ENCODE results near the gene EHD1. TPM values are rescaled to one million over a fixed set of nuclear protein-coding genes. Genes with fewer than 3 reads are reported as not detected.

EHD1 gene
- total RNA-seq, 1 experiment from 2014 or later: 73.5 TPM

DNA sequence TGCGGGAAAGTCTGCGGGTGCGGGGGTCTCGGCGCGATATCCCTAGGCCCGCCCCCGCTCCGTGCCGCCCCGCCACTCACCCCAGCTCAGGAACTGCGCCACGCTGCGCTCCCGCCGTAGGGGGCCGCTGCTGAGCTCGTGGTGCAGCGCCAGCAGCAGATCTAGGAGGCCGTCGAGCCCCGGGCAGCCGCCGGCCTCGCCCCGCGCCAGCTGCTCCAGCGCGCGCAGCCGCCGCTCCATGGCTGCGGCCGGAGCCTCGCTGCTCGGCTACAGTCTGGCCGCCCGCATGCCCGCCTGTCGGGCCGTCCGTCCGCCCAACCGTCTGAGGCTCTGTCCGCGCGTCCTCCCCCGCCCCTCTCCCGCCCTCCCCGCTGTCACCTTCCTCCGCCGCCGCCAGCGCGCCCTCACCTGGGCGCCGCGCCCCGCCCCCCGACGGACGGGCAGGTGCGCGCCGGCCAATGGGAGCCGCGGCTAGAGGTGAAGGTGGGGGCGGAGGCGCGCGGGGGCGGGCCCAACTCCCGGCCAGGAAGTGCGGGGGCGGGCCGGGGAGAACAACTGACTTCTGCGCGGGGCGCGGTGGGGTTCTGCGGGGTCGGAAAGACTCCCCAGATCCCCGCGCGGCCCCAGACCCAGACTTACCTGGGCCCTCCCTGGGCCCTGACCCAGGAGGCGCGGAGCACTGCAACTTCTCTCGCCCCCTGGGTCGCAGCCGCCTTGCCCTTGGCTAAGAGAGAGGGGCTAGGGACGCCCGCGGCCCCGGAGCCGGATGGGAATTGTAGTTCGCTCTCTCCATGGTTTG is 33.9 kb downstream of the EHD1 start, which contains the start of gene CDC42BPG:
Gene CDC42BPG, minus strand, starts transcription at position 324 of the 799 bp plus-strand sequence. Its CDS starts 84 bp downstream, at position 240.
- DNase-seq (ENCODE audit: low read depth): peak; percentile 58

DNA sequence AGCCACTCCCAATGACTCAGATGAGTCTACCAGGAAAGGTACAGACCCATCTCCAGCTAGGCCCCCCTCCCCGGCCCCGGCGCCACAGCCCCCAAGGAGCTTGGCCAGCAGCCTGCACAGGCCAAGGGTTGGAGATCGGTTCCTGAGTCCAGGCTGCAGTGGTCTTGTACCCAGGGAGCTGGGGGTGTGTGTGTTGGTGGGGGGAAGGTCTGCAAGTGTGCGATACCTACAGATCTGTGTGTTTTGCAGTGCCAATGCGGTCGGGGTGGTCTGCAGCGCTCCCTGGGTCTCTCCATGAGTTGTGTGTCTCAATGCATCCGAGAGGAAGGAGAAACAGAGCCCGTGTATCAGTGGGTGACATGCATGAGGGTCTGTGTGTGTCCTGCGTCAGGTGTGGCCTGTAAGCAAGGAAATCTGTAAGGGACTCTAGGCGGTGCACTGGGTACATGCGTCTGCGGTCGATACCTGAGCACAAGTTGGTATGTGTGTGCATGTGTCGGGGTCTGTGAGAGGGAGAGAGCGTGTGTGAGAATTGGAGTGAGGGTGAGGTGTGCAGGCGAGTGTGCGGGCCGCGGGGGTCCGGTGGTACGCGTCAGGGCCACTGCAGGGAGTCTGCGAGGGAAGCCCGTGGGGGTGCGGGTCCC is 34.6 kb downstream of the EHD1 start:
- DNase-seq (ENCODE audit: low read depth): no peak

DNA sequence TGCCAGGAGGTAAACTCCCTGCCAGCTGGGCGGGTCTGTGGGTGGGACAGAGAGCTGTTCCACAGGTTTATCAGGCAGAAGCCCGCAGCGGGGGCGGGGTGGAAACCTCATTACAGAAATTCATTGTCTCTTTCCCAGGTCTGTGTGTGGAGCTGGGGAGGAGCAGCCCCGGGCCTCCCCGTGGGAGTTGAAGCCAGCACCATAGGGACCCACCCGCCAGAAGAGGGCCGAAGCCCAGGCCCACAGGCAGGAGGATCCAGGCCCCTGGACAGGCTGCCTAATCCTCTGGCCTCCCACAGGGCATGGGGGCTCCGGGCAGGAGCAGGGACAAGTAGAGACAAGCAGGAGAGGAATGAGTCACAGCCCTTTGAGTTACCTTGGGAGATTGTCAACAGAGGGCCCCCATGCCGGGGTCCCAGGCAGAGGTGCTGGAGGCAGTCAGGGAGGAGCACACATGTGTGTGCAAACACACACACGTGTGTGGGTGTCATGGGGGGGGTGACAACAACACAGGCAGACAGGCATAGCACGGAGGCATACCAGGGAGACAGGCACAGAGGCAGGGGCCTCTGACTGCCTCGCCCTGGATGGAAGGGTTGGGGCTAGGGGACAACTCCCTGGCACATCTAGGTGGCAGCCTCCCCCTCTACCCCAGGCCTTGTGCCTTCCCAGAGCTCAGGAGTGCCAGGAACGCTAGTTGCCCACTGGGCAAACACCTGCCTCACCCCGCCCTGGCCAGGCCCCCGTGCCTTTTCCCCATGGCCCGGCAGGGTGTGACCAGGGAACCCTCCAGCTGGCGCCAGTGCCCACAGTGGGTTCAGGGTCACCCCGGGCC is 35.4 kb downstream of the EHD1 start:
- no peak for DNase-seq (ENCODE audit: low read depth)

DNA sequence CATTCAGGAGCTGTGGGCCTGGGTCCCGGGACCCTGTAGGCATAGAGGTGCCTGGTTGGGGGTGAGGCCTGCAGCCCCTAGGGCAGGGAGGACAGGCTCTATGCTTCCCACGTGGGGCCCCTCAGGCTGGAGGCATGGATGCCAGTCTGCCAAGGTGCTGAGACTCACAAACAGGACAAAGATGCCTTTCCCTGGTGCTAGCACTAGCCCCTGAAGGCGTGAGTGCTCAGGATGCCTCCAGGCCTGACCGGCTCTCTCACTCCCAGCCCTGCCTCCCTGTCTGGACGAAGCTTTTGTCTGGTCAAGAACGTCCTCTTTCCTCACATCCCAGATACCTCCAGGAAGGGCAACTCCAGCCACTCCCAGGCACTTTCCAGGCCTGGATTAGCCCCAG is 36.1 kb downstream of the EHD1 start:
- no peak for DNase-seq (ENCODE audit: low read depth)

DNA sequence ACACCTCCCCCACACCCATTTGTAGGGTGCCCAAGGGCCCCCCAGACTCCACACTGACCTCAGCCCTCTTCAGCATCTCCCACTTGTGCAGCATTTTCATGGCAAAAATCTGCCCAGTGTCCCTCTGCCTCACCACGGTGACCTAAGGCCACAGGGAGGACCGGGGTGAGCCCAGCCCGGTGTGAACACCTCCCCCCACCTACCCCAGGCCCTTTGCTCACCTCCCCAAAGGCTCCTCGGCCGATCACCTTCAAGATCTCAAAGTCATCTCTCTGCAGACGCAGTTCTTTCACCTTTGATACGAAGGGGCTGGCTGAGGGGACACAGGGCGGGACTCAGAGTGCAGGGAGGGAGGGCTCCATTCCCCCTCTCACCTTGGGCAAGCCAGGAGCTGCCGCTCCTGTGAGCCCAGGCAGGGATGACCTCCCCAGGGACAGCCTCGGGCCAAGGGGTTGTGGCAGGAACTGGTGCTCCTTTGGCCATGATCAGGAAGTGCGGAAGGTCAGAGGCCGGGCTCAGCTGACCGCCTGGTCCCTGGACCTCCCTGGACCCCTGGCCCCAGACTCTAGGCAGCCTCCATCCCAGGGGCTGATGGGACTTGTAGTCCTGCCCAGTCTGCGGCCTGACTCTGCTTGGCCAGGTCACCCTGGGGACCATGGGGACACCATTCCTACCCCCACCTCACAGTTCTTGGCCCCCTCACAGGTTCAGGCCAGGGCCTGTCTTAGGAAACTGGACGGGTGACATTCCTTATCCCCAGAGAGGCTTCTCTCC is 36.6 kb downstream of the EHD1 start:
- DNase-seq (ENCODE audit: low read depth): no peak

DNA sequence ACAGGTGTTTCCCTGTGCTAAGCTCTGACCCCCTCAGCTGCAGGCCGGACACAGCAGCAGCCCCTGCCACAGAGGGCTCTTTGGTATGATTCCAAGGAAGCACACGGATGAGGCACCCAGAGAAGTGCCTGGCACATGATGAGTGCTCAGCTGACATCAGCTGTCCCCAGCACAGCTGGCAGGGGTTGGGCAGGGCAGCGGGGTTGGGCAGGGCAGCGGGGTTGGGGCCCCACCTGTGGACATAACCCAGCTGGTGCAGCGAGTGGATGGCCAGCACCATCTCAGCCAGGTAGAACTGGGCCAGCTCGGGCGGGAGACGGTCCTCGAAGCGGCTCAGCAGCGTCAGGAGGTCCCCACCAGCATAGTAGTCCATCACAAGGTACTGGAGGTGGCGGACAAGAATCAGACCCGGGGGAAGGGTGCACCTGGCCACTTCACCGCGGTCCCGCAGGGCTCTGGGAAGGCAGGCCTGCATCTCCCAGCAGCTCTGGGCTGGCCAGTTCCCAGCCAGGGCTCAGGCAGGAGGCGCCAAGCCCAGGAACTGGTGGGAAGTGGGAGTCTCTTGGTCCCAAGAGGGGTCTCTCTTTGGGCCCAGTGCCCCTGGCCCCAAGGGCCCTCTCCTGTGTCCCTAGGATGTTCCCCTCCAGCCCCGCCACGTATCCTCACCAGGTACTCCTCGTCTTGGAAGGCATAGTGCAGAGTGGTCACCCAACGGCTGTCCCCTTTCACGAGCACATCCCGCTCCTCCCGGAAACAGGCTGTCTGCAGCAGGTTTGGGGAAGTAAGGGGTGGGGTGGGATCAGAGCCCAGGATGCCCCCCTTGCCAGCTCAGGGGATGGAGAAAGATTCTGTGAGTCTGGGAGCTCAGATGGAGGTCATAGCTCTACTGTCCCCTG is 38.3 kb downstream of the EHD1 start:
- no peak for DNase-seq (ENCODE audit: low read depth)

DNA sequence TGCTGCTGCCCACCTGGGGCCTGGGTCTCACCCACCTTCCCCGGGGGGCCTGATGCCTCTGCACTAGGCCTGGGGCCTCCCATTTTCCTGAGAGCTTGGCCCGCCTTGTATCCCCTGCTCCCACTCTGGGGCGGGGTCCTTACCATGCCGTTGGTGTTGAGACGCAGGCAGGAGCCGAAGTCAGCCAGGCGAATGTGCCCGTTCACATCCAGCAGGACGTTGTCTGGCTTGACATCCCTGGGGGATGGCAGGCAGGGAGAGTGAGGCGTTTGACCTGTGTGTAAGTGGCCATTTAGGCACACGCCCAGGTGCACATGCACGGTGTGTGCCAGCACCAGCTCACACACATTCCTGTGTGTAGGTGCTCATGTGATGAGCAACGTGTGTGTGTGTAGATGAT is 39.1 kb downstream of the EHD1 start:
- no peak for DNase-seq (ENCODE audit: low read depth)

DNA sequence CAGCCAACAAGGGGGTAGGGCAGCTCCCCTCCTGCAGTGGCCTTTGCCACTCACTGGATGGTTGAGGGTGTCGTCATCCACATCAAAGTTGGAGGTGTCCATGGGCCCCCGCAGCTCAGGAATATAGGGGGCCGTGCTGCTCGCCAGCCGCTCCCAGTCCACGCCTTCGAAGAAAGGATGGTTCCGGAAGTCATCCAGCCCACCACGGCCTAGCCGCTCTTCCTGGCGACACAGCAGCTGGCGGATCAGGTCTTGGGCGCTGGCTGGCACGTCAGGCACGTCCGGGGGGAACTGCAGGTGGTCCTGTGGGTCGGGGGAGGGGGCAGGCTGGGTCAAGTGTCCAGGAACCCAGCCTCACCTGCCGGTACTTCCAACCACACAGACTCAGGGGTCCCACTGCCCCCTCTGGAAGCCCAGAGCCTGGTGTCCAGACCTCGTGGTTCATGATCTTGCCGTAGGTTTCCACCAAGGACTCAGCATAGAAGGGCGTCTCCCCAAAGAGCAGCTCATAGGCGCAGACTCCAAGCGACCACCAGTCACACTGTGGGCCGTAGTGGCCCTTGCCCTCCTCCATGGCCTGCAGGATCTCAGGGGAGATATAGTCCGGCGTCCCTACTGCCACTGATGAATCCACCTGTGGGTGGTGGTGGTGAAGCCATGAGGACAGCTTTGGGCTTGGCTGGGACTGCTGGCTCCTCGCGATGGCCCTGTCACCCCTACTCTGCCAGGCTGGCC is 39.7 kb downstream of the EHD1 start:
- DNase-seq (ENCODE audit: low read depth): no peak

DNA sequence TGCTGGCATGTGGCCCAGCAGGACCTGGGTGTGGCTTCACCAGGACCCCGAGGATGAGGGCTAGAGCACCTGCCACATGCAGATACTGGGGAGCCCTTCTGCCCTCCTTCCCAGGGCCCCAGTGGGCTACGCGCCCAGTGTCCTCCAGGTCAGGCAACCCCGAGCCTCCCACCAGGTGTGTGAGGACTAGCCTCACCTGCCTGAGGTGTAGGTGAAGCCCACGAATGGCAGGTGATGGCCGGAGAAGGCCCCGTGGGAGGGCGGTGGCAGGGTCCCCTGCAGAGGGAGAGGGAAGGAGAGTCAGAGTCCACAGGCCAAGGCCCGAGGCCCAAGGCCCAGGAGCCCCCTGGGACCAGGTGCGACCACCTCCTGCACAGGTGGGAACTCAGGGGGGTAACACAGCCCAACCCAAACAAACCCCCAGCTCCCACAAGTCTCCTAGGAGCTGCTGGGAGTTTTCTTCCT is 40.5 kb downstream of the EHD1 start:
- no peak for DNase-seq (ENCODE audit: low read depth)

DNA sequence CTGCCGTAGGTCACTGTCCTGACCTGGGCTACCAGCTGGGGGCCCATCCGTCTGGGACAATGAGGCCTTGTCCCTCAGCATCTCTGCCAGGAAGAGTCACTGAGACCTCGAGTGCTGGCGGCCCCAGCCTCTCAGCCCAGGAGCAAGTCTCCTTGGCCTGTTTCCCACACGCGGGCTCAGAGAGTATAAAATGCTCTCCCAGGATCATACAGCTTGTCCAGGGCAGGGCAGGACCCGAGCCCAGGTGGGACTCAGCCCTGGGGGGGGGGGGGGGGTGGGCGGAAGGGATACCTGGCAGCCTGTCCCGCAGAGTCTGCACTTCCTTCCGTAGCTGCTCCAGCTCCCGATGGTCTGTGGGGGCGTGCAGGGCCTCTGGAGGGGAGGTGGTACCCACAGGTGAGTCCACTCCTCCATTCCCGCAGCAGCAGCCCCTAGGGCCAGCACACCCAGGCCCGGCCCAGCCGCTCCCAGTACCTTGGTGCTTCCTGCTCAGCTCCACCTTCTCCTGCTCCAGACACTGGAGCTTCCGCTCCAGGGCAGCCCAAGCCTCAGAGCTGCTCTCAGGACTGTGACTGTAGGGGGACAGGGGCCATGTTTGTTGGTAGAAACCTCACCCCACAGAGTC is 41.9 kb downstream of the EHD1 start:
- no peak for DNase-seq (ENCODE audit: low read depth)

DNA sequence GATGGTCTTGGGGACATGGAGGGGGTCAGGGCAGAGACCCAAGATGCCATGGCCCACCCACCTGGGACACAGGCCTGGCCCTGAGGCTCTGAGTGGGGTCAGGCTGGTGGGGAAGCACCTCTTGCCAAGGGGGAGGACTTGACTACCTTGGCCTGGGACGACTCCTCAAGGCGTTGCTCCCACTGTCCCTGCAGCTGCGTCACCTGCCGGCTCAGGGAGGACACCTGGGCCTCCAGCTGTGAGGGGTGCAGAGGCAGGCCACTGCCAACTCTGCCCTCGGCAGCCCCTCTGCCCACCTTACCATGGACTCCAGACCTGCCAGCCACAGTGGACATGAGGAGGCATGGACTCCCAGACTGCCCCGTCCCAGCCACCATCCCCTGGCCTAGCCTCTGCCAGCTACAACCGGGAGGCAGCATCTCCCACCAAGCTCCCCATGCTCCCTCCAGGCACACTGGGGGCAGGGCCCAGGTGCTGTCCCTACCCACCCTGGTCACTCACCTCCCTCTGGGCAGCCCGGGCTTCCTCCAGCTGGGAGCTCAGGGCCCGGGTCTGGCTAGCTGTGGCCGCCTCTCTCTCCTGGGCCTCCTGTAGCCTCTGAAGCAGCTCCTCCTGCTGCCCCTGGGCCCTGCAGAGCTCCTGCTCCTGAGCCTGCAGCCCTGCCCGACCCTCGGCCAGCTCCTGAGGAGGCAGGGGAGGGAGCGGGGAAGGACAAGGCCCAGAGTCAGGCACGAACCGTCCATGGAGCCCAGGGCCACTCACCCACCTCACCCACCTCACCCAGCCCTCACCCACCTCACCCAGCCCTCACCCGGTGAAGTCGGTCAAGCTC is 42.6 kb downstream of the EHD1 start:
- no peak for DNase-seq (ENCODE audit: low read depth)

DNA sequence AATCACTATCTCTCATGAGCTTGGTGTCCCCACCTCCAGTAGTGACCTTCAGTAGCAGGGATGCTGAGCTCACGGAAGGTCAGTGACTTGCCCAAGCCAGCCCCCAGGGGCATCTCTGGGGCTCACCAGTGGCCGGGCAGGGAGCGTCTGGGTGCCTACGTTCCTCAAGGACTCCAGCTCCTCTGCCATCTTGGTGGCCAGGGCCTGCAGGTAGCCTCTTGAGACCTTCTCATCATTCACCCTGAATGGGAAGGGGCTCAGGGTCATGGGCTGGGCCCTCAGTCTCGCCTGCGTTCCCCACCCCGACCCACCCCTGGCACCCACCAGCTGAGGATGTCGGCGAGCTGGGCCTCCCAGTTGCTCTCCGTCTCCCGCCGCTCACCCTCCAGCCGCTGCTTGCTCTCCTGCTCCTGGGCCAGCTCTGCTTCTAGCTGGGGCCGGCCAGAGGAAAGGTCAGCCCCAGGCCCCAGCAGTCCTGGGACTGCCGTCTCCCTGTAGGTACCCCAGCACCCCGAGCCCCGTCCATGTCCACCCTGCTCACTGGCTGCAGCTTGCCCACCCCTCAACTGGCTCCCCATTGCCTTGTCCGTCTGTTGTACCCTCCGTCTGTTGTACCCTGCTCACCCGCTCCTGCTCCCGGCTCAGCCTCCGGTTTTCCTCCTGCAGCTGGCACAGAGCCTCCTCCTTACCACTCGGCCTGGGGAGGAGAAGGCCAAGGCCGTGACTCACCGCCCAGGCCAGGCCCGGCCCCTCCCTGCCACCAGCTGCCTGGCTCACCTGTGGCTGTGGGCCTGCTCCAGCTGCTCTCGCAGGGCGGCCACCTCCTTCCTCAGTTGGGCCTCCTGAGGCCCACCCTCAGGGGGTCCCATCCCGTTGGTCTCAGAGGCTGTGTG is 43.5 kb downstream of the EHD1 start:
- peak; percentile 58 for DNase-seq (ENCODE audit: low read depth)

DNA sequence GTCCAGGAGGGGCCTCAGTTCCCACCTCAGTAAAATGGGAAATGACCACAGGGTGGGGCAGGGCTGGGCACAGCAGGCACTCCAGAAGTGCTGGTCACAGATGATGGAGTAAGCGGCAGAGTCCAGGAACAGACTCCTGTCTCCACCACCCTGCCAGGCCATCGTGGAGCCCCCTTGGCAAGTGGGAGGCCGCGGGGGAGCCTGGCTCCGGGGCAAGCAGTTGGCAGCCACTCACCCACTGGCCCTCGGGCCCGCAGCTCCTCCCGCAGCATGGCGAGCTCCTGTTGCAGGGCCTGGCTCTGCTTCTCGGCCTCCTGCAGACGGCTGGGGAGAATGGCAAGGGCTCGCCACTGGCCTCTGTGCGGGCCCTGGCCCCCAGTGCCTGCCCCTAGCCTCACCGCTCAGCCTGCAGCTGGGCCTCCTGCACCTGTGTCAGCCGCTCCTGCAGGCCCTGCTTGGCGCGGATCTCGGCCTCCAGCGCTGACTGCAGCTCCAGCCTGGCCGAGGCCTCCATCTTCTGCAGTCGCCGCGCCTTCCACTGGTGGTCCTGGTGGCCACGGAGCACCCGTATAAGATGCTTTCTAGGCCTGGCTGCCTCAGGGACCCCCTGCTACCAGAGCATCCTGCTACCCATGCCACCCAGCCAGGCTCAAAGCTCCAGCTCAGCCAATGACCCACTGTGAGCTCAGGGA is 44.2 kb downstream of the EHD1 start:
- DNase-seq (ENCODE audit: low read depth): no peak

DNA sequence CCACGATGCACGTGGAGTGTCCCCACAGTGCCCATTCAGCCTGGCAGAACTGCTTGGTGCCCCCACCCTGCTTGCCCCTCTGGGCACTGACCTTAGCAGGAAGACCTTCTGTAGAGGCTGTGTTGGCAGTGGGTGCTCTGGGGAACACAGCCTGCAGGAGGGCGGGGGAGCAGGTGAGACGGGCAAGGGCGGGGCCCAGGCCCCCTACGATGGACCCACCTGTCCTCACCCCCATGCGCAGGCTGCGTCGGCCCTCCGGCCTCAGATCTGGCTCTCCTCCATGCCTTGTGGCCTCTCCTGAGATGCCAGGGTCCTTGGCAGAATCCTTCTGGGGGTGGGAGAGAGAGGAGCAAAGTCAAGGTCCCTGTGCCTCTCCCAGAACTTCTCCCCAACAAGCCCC is 44.9 kb downstream of the EHD1 start:
- no peak for DNase-seq (ENCODE audit: low read depth)

DNA sequence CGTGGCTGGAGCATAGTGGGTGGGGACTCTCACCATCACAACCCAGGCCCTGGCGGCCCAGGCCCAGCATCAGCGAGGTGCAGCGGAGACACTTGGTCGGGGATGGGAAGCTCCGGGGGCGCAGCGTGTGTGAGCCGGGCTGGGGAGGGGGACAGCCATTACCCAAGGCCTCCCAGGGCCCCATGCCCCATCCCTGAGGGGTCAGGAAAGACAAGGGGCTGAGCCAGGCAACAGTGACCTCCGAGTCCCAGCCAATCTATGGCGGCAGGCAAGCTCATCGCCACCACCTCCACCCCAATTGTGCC is 45.3 kb downstream of the EHD1 start:
- no peak for DNase-seq (ENCODE audit: low read depth)

DNA sequence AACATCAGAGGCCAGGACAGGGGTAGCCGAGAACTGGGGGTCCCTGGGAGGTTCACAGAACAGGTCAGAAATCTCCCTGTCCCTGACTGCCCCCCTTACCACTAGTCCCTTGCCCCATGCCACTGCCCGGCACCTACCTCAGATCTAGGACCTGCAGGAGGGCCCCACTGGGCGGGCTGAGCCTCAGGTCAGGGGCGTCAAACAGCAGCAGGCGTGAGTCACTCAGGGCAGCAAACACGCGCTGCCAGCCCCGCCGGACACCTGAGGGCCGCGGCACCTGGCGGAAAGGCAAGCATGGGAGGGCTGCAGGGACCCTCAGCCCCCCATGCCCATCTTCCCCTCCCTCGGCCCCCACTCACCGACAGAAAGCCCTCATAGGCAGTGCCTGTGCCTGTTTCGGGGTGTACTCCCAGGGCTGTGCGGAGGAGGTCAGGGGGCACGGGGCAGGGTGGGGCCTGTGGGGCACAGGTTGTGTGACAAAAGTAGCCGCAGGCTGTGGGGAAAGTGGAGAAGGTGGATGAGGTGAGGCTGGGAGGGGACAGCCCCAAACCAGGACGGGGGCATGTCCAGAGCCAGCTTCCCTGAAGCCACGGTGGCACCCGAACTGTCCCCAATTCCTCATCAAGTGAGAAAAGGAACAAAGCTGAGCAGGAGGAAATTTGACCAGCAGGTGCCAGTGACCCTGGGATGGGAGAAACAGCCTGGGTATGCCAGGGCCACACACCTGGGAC is 45.8 kb downstream of the EHD1 start:
- DNase-seq (ENCODE audit: low read depth): no peak

Measured in LHCN-M2 (cell line).